WTC11 (cell line): ENCODE results near the gene ZNF277. TPM values are rescaled to one million over a fixed set of nuclear protein-coding genes. Genes with fewer than 3 reads are reported as not detected.

Experiments
- ATAC-seq: fragments of 200-7000 bp; cut with Tn5 transposase; 2 replicates; pipeline ENCODE4 v1.10.0; 2021; ENCODE audit warnings: mild to moderate bottlenecking, moderate library complexity
- CTCF ChIA-PET: fragments of 300-600 bp; sonication (Branson Sonifier 250); formaldehyde crosslinking; loops from one replicate; lab custom pipeline; 2021; ENCODE audit warnings: antibody characterized with exemption; lab: Charles Lee
- POLR2A ChIA-PET: fragments of 350-600 bp; sonication (Branson Sonifier 250); formaldehyde crosslinking; loops from one replicate; lab custom pipeline; 2021; ENCODE audit warnings: antibody characterized with exemption; lab: Charles Lee
- DNase-seq: peaks from one replicate; pipeline ENCODE4 v3.0.0; 2021; ENCODE audit warnings: low spot score
- H3K27ac Mint-ChIP-seq: 2 replicates; pipeline ENCODE4 v1.8.0; 2021; ENCODE audit warnings: mixed read lengths
- H3K27me3 Mint-ChIP-seq: 2 replicates; pipeline ENCODE4 v1.8.0; 2021; ENCODE audit warnings: low read depth, mild to moderate bottlenecking, moderate library complexity, mixed read lengths
- H3K36me3 Mint-ChIP-seq: 2 replicates; pipeline ENCODE4 v1.8.0; 2021; ENCODE audit warnings: mixed read lengths
- H3K4me1 Mint-ChIP-seq: 2 replicates; pipeline ENCODE4 v1.8.0; 2022; ENCODE audit warnings: mixed read lengths
- H3K4me3 Mint-ChIP-seq: 2 replicates; pipeline ENCODE4 v1.8.0; 2021; ENCODE audit warnings: mild to moderate bottlenecking, moderate library complexity, mixed read lengths
- H3K9me3 Mint-ChIP-seq: 2 replicates; pipeline ENCODE4 v1.8.0; 2021; ENCODE audit warnings: mixed read lengths
- ATF1 ChIP-seq: sonication (generic); formaldehyde crosslinking; IDR thresholded peaks from 2 replicates; pipeline ENCODE4 v1.8.1; 2023; ENCODE audit warnings: mild to moderate bottlenecking, moderate library complexity, missing genetic modification reagents
- CREB1 ChIP-seq: sonication (generic); formaldehyde crosslinking; IDR thresholded peaks from 2 replicates; pipeline ENCODE4 v1.8.0; 2023; ENCODE audit warnings: mild to moderate bottlenecking, missing genetic modification reagents
- ESRRA ChIP-seq: sonication (generic); formaldehyde crosslinking; IDR thresholded peaks from 2 replicates; pipeline ENCODE4 v1.8.1; 2022; ENCODE audit warnings: mild to moderate bottlenecking, missing genetic modification reagents, borderline replicate concordance
- FOXK1 ChIP-seq: sonication (generic); formaldehyde crosslinking; IDR thresholded peaks from 2 replicates; pipeline ENCODE4 v1.8.0; 2022; ENCODE audit warnings: mild to moderate bottlenecking, moderate library complexity, missing genetic modification reagents
- GRHL2 ChIP-seq: fragments of 250-450 bp; sonication (Bioruptor Pico); IDR thresholded peaks from 2 replicates; pipeline ENCODE4 v1.8.0; 2022; ENCODE audit warnings: mild to moderate bottlenecking, moderate library complexity; ENCODE audit not compliant: insufficient replicate concordance, severe bottlenecking
- GTF2I ChIP-seq: fragments of 250-450 bp; sonication (Bioruptor Pico); conservative IDR thresholded peaks from 2 replicates; pipeline ENCODE4 v1.4.0; 2021; ENCODE audit warnings: mild to moderate bottlenecking
- JUN ChIP-seq: sonication (generic); formaldehyde crosslinking; IDR thresholded peaks from 2 replicates; pipeline ENCODE4 v1.8.0; 2023; ENCODE audit warnings: mild to moderate bottlenecking, missing genetic modification reagents
- MYBL2 ChIP-seq: sonication (generic); formaldehyde crosslinking; IDR thresholded peaks from 2 replicates; pipeline ENCODE4 v1.8.1; 2023; ENCODE audit warnings: mild to moderate bottlenecking, moderate library complexity, missing genetic modification reagents
- PRRX2 ChIP-seq: fragments of 250-450 bp; sonication (Bioruptor Pico); IDR thresholded peaks from 2 replicates; pipeline ENCODE4 v1.8.0; 2021; ENCODE audit warnings: mild to moderate bottlenecking
- SOX15 ChIP-seq: fragments of 250-450 bp; sonication (Bioruptor Pico); IDR thresholded peaks from 2 replicates; pipeline ENCODE4 v1.9.0; 2021; ENCODE audit warnings: mild to moderate bottlenecking
- TP53 ChIP-seq: sonication (generic); formaldehyde crosslinking; IDR thresholded peaks from 2 replicates; pipeline ENCODE4 v1.8.1; 2023; ENCODE audit warnings: mild to moderate bottlenecking, missing genetic modification reagents
- ZNF121 ChIP-seq: sonication (generic); formaldehyde crosslinking; IDR thresholded peaks from 2 replicates; pipeline ENCODE4 v1.8.0; 2023; ENCODE audit warnings: missing genetic modification reagents
- ZNF219 ChIP-seq: sonication (generic); formaldehyde crosslinking; IDR thresholded peaks from 2 replicates; pipeline ENCODE4 v1.8.0; 2023; ENCODE audit warnings: missing genetic modification reagents, mild to moderate bottlenecking, borderline replicate concordance
- ZNF317 ChIP-seq: sonication (generic); formaldehyde crosslinking; IDR thresholded peaks from 2 replicates; pipeline ENCODE4 v1.8.1; 2023; ENCODE audit warnings: low read depth, mild to moderate bottlenecking, moderate library complexity, missing genetic modification reagents, borderline replicate concordance
- total RNA-seq: library from RNA; stranded (reverse); gene quantifications from 3 replicates; pipeline ENCODE4 v1.2.3, GENCODE V29; 2021
- TF ChIP-seq, protein P1 (sequence below): sonication (generic); formaldehyde crosslinking; IDR thresholded peaks from 2 replicates; pipeline ENCODE4 v1.8.0; 2022; ENCODE audit warnings: mild to moderate bottlenecking, missing genetic modification reagents
- TF ChIP-seq, protein P2 (sequence below): sonication (generic); formaldehyde crosslinking; IDR thresholded peaks from 2 replicates; pipeline ENCODE4 v1.8.0; 2023; ENCODE audit warnings: missing genetic modification reagents, mild to moderate bottlenecking, borderline replicate concordance
- TF ChIP-seq, protein P3 (sequence below): sonication (generic); formaldehyde crosslinking; IDR thresholded peaks from 2 replicates; pipeline ENCODE4 v1.8.1; 2023; ENCODE audit warnings: mild to moderate bottlenecking, missing genetic modification reagents
- TF ChIP-seq, protein P4 (sequence below): fragments of 250-450 bp; sonication (Bioruptor Pico); IDR thresholded peaks from 2 replicates; pipeline ENCODE4 v1.9.0; 2021; ENCODE audit warnings: mild to moderate bottlenecking
- TF ChIP-seq, protein P5 (sequence below): sonication (generic); formaldehyde crosslinking; IDR thresholded peaks from 2 replicates; pipeline ENCODE4 v1.8.0; 2022; ENCODE audit warnings: mild to moderate bottlenecking, missing genetic modification reagents
- TF ChIP-seq, protein P6 (sequence below): fragments of 200-600 bp; IDR thresholded peaks from 2 replicates; pipeline ENCODE4 v1.8.0; 2022; ENCODE audit warnings: antibody characterized with exemption
- TF ChIP-seq, protein P7 (sequence below): sonication (generic); formaldehyde crosslinking; IDR thresholded peaks from 2 replicates; pipeline ENCODE4 v1.8.1; 2022; ENCODE audit warnings: low read depth, mild to moderate bottlenecking, moderate library complexity, missing genetic modification reagents, borderline replicate concordance
- TF ChIP-seq, protein P8 (sequence below): fragments of 250-450 bp; sonication (Bioruptor Pico); conservative IDR thresholded peaks from 2 replicates; pipeline ENCODE4 v1.9.0; 2021; ENCODE audit warnings: mild to moderate bottlenecking

The ZNF277 gene
- total RNA-seq, 1 experiment from 2014 or later = 22.5 TPM

DNA sequence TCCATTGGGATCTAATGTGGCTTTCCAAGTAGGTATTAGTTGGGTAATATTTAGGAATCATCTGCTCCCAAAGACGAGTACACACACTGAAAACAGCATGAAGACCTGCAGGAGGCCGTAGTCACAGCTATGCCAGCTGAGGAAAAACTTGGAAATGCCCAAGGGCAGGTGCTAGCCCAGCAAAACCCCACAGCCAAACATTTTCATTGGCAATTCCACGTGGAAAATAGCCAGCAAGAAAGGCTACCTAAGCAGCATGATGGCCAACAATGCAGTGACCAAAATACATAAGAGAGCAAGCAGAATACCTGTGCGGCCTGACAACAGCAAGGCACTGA is 33.0 kb upstream of the ZNF277 start (continued):
- TF ChIP-seq, protein P1, sequence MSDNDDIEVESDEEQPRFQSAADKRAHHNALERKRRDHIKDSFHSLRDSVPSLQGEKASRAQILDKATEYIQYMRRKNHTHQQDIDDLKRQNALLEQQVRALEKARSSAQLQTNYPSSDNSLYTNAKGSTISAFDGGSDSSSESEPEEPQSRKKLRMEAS = no peak
- TF ChIP-seq ZNF121 (CRISPR knock-in tag) (no peak), CREB1 (CRISPR knock-in tag) (no peak), MYBL2 (CRISPR knock-in tag) (no peak), ZNF317 (CRISPR knock-in tag) (no peak), PRRX2 (no peak), ESRRA (CRISPR knock-in tag) (no peak), FOXK1 (CRISPR knock-in tag) (no peak)
- TF ChIP-seq, protein P2, sequence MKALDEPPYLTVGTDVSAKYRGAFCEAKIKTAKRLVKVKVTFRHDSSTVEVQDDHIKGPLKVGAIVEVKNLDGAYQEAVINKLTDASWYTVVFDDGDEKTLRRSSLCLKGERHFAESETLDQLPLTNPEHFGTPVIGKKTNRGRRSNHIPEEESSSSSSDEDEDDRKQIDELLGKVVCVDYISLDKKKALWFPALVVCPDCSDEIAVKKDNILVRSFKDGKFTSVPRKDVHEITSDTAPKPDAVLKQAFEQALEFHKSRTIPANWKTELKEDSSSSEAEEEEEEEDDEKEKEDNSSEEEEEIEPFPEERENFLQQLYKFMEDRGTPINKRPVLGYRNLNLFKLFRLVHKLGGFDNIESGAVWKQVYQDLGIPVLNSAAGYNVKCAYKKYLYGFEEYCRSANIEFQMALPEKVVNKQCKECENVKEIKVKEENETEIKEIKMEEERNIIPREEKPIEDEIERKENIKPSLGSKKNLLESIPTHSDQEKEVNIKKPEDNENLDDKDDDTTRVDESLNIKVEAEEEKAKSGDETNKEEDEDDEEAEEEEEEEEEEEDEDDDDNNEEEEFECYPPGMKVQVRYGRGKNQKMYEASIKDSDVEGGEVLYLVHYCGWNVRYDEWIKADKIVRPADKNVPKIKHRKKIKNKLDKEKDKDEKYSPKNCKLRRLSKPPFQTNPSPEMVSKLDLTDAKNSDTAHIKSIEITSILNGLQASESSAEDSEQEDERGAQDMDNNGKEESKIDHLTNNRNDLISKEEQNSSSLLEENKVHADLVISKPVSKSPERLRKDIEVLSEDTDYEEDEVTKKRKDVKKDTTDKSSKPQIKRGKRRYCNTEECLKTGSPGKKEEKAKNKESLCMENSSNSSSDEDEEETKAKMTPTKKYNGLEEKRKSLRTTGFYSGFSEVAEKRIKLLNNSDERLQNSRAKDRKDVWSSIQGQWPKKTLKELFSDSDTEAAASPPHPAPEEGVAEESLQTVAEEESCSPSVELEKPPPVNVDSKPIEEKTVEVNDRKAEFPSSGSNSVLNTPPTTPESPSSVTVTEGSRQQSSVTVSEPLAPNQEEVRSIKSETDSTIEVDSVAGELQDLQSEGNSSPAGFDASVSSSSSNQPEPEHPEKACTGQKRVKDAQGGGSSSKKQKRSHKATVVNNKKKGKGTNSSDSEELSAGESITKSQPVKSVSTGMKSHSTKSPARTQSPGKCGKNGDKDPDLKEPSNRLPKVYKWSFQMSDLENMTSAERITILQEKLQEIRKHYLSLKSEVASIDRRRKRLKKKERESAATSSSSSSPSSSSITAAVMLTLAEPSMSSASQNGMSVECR (CRISPR knock-in tag) = no peak
- TF ChIP-seq, protein P3, sequence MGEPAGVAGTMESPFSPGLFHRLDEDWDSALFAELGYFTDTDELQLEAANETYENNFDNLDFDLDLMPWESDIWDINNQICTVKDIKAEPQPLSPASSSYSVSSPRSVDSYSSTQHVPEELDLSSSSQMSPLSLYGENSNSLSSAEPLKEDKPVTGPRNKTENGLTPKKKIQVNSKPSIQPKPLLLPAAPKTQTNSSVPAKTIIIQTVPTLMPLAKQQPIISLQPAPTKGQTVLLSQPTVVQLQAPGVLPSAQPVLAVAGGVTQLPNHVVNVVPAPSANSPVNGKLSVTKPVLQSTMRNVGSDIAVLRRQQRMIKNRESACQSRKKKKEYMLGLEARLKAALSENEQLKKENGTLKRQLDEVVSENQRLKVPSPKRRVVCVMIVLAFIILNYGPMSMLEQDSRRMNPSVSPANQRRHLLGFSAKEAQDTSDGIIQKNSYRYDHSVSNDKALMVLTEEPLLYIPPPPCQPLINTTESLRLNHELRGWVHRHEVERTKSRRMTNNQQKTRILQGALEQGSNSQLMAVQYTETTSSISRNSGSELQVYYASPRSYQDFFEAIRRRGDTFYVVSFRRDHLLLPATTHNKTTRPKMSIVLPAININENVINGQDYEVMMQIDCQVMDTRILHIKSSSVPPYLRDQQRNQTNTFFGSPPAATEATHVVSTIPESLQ (CRISPR knock-in tag) = no peak
- TF ChIP-seq, protein P4, sequence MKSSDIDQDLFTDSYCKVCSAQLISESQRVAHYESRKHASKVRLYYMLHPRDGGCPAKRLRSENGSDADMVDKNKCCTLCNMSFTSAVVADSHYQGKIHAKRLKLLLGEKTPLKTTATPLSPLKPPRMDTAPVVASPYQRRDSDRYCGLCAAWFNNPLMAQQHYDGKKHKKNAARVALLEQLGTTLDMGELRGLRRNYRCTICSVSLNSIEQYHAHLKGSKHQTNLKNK = no peak

DNA sequence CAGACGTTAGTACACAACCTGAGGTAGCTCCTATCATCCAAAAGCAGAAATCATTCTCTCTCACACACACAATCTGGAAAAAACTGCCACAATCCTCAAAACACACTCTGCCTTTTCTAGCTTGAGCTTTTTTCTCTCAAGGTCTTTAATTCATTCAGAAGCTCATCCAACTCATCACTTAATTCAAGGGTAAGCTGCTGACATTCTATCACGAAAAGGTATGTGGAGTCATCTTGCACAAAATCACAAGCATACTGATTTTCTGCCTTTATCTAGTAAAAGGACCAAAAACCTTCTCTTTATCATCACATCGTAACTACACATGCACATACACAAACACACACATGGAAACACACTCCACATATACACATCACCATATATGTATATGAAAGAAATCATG is 32.3 kb upstream of the ZNF277 start:
- no peak for DNase-seq
- peaks cover 25% of the 10 kb centered on the region for H3K4me1 Mint-ChIP-seq
- no peak overlapping the region for H3K4me3 Mint-ChIP-seq
- ChIA-PET CTCF (no interaction called here), POLR2A (no interaction called here)
- H3K27me3 Mint-ChIP-seq = no peaks in the 10 kb centered on the region
- TF ChIP-seq SOX15 (no peak), TP53 (CRISPR knock-in tag) (no peak)
- TF ChIP-seq, protein P5, sequence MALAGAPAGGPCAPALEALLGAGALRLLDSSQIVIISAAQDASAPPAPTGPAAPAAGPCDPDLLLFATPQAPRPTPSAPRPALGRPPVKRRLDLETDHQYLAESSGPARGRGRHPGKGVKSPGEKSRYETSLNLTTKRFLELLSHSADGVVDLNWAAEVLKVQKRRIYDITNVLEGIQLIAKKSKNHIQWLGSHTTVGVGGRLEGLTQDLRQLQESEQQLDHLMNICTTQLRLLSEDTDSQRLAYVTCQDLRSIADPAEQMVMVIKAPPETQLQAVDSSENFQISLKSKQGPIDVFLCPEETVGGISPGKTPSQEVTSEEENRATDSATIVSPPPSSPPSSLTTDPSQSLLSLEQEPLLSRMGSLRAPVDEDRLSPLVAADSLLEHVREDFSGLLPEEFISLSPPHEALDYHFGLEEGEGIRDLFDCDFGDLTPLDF (CRISPR knock-in tag) = no peak
- no peak for ATAC-seq
- no peaks in the 10 kb centered on the region for H3K36me3 Mint-ChIP-seq
- H3K9me3 Mint-ChIP-seq = no peaks in the 10 kb centered on the region
- no peak overlapping the region for H3K27ac Mint-ChIP-seq

DNA sequence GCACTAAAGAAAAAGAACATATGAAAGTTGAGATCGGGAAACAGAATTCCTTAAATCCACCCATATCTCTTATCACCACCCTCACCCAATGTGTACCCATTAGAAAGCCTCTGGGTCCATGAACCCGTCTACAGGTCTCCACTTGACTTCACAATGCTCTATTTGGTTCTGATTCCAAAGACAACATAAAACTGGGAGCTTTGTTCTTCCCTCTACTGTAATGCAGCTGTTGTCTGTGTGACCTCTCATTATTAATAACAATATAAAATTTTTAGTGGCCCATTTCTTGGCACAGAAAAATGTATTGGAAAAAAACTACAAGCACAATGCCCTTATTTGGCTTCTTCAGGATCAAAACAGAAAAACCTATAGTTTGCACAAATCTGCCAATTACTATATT is 30.3 kb upstream of the ZNF277 start:
- no peaks in the 10 kb centered on the region for H3K27me3 Mint-ChIP-seq
- ATAC-seq (no peak), DNase-seq (no peak)
- no peak overlapping the region for H3K27ac Mint-ChIP-seq
- H3K36me3 Mint-ChIP-seq = no peaks in the 10 kb centered on the region
- H3K9me3 Mint-ChIP-seq = no peaks in the 10 kb centered on the region
- H3K4me3 Mint-ChIP-seq = no peak overlapping the region
- CTCF ChIA-PET = no interaction called here
- peaks cover 28% of the 10 kb centered on the region for H3K4me1 Mint-ChIP-seq
- POLR2A ChIA-PET = no interaction called here
- TF ChIP-seq, protein P6, sequence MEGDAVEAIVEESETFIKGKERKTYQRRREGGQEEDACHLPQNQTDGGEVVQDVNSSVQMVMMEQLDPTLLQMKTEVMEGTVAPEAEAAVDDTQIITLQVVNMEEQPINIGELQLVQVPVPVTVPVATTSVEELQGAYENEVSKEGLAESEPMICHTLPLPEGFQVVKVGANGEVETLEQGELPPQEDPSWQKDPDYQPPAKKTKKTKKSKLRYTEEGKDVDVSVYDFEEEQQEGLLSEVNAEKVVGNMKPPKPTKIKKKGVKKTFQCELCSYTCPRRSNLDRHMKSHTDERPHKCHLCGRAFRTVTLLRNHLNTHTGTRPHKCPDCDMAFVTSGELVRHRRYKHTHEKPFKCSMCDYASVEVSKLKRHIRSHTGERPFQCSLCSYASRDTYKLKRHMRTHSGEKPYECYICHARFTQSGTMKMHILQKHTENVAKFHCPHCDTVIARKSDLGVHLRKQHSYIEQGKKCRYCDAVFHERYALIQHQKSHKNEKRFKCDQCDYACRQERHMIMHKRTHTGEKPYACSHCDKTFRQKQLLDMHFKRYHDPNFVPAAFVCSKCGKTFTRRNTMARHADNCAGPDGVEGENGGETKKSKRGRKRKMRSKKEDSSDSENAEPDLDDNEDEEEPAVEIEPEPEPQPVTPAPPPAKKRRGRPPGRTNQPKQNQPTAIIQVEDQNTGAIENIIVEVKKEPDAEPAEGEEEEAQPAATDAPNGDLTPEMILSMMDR = no peak
- no peak for TF ChIP-seq ZNF219 (CRISPR knock-in tag)
- TF ChIP-seq, protein P7, sequence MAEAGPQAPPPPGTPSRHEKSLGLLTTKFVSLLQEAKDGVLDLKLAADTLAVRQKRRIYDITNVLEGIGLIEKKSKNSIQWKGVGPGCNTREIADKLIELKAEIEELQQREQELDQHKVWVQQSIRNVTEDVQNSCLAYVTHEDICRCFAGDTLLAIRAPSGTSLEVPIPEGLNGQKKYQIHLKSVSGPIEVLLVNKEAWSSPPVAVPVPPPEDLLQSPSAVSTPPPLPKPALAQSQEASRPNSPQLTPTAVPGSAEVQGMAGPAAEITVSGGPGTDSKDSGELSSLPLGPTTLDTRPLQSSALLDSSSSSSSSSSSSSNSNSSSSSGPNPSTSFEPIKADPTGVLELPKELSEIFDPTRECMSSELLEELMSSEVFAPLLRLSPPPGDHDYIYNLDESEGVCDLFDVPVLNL = no peak
- TF ChIP-seq JUN (CRISPR knock-in tag) = no peak
- TF ChIP-seq ATF1 (CRISPR knock-in tag) = no peak
- no peak for TF ChIP-seq GTF2I (CRISPR knock-in tag)
- TF ChIP-seq, protein P8, sequence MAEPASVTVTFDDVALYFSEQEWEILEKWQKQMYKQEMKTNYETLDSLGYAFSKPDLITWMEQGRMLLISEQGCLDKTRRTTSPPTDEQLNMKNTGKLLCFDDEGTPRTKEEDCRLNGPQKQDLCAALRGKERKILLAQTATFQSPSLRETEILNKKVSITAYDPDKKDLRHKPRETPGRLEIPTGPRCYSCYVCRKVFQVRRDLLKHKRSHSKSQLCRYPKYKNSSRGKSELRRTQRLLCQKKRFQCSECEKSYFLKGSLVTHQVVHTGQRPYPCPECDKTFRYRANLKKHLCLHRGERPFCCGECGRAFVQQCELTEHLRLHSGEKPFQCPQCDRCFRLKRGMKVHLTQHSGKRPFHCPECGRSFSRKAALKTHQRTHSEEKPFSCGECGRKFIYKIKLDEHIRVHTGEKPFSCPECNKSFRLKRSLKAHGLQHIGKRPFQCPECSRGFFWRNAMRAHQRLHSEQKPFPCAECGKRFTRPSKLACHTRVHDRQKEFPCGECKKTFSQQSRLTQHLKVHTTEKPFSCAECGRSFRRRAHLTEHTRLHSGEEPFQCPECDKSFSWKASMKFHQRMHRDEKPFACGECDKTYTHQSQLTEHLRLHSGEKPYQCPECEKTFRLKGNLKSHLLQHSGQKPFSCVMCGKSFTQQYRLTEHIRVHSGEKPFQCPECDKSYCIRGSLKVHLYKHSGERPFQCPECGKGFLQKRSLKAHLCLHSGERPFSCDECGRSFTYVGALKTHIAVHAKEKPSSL = no peak
- TF ChIP-seq TP53 (CRISPR knock-in tag) = no peak
- no peak for TF ChIP-seq GRHL2 (CRISPR knock-in tag)
